OCI-LY3 (cell line): Measurements from ENCODE around the gene PLPPR4.

Source experiments
- CTCF ChIP-seq: fragments of 200-600, 300-600 bp; sonication (generic); IDR thresholded peaks from 2 replicates; pipeline ENCODE4 v1.5.1; 2014; ENCODE audit warnings: antibody characterized with exemption, low read length, low read depth
- EZH2phosphoT487 ChIP-seq: fragments of 200-600 bp; shearing (Covaris generic); IDR thresholded peaks from 2 replicates; pipeline ENCODE4 v1.6.1; 2018; ENCODE audit warnings: antibody characterized with exemption, mixed run types, low read depth

- TF ChIP-seq CTCF, result no peak
- TF ChIP-seq EZH2phosphoT487, result no peak
Observed at GRCh38 chr1:99240621-99241020, 23.7 kb upstream of the PLPPR4 start.
